Measurements from ENCODE around the gene IGBP1.
"Not testable (repeated sequence)": the region's sequence is repeated elsewhere in the genome, so short reads cannot be mapped to it uniquely, and the experiment has no call there.

The IGBP1 gene

DNA sequence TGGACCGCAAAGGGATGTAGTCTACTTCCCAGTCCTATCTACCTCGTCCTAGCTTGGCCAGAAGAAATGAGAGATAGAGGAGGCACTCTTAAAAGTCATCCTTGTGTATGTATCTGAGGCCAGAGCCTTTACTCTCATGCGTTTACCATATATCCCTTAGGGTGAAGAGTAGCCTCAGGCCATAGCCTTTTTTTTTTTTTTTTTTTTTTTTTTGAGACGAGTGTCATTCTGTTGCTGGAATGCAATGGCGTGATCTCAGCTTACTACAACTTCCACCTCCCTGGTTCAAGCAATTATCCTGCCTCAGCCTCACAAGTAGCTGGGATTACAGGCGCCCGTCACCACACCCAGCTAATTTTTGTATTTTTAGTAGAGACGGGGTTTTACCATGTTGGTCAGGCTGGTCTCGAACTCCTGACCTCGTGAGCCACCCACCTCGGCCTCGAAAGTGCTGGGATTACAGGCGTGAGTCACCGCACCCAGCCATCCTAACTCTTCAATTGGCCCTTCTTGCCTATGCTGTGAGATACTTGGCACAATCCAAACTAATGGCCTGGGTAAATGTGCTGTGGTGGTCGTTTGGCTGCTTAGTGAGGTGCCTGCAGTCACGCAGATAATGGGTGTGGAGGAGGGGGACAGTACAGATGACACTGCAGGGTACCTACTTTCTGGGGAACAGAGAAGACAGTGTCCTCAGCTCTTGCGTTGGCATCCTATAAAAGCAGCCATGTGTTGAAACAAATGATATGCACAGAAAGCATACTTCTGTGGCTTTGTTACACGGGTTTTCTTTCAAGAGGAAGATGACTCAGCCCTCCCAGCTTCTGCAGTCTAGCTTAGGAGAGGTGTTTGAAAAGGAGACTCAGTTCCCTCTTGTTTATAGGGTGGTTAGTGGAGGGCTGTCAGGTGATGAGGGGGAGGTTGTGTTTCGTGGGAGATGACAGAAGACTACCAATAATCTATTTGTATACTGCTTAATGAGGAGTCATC lies 33.6 kb downstream of the IGBP1 start:
- peak; percentile 78 for DNase-seq (ENCODE audit: low read depth)

DNA sequence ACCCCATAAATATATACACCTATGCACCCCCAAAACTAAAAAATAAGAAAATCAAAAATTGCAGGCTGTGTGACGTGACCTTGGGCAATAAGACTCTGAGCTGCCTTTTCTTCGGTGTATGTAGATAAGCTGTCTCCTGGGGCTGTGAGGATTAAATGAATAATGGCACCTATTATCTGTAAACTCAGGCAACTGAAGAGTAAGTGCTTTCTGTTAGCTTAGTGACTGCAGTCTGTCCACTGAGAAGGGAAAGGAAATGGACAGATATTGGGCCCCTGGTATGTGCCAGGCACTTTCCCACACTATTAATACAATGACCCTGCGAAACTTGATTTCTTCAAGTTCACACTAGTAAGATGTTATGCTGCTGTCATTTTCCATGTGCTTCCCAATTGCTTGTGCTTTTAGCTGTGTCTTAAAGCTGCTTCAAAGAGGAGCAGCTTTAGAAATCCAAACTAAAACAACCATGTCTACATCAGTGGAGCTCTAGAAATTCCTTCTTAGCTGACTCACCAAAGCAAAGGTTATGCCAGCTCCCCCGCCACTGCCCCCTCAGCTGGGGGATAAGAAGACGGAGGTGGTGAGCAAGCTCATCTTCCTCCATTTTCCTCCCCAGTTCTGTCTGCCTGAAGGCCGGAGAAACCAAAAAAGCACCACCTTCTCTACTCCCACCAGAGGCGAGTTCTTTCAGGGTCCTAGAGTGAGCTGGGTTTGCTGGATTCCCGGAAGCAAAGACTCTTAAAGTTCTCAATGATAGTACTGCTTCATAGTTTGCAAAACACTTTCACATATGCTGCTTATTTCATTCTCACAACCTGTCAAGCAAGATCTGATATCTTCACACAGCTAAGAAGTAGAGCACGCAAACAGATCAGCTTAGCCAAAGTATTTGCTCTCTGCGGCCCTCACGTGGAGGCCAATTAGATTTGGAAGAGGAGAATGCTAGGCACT lies 35.3 kb downstream of the IGBP1 start:
- peak; percentile 77 for DNase-seq (ENCODE audit: low read depth)

DNA sequence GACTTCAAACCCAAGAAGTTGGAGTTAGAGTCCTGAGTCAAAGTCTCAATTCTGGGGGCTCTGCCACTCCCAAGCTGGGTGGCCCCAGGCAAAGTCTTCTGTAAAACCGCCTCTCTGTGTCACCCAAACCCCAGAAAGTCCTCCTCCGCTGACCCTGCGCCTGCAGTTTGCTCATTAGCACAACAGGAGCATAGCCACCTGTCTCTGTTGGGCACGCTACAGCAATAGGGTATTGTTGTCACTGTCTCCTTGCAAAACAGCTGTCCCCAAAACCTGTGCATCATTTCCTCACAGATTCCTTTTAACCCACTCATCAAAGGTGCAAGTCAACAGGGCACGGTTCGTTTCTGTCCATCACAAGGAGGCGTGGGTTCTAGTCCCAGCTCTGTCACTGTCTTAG lies 36.0 kb downstream of the IGBP1 start:
- DNase-seq (ENCODE audit: low read depth), result no peak

- peak; percentile 23 for DNase-seq (ENCODE audit: low read depth)
Measured at GRCh38 chrX:70171624-70172023, 38.4 kb downstream of the IGBP1 start.

DNA sequence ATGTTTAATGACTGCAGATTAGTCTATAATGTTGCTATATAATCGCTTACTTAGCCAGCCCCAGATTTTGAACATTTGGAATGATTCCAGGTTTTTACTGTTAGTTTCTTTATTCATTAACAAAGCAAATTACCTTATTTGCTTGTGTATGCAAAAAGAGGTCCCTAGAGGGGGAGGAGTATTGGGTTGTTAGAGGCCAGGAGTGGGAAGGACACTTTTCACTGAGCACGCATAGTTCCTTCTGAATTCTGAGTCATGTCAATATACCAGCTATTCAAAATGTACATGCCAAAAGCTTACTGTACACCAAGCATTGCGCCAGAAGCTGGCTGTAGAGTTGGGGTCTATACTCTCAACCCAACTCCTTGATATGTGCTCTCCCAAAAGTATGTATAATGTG lies 39.0 kb downstream of the IGBP1 start:
- DNase-seq (ENCODE audit: low read depth), result peak; percentile 23

GRCh38 chrX:70172964-70173363 lies 39.7 kb downstream of the IGBP1 start:
- no peak for DNase-seq (ENCODE audit: low read depth)

GRCh38 chrX:70174754-70175153 lies 41.5 kb downstream of the IGBP1 start:
- DNase-seq (ENCODE audit: low read depth), result no peak

DNA sequence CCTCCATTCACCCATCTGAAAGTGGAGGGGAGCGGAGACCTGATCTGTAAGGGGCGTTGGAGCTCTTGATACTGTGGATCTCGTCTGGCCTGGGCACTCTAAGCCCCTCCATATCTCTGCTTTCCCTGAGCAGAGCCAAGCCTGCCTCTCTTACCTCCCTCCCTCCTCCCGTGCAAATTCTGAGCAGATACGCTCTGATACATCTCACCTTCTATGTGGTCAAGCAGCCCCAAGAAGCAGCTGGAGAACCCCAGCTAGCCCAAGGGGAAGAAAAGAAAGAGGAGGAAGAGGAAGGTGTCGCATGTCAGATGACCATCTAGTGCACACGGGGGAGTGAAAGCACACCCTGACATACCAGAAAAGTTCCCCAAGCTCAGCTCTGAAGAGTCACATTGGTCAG lies 42.1 kb downstream of the IGBP1 start:
- no peak for DNase-seq (ENCODE audit: low read depth)

DNA sequence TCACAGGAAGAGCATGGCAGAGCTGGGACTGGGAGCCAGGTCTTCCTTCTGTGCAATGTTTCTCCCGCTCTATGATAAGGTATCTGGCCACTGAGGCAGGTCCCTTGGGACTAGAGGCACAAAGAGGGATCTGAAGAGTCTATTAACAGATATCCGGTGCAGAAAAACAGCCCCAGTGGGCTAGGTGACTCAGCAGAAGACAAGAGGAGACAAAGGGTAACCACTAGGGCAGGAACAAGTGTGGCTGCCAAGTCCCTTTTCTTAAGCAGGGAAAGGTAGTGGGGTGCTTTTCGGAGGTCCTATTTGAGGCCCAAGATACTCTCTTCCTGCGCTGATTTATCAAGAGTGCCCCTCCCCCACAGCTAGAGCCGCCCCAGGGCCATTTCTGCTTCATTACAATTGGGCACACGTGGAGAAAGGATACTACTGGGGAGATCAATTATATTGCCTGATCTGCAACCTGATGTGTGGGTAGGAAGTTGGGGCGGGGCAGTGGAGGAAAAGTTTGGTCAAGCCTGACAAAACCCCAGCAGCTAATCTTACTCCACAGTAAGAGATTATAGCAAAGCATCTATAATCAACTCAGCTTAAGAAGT lies 43.8 kb downstream of the IGBP1 start, which contains the start of gene DGAT2L6:
TSS of gene DGAT2L6 (plus strand) at position 546 of the 596 bp plus-strand sequence. CDS start 100 bp downstream, outside the sequence.
- no peak for DNase-seq (ENCODE audit: low read depth)

DNA sequence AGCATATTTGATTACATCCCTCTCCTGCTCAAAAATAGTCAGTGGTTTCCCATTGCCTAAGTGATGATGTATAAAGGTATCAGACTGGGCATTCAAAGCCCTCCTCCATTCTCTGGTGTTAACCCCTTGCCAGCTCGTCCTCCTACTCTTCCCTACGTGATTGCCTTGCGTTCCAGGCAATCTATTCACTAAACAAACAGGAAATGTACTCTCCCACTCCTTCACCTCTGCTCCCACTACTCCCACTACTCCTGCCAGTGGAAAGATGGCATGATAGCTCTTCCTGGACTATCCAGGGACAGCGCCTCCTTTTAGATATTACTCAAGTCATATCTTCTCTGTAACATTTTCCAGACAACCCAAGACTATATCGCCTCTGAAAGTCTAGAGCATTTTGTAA lies 49.8 kb downstream of the IGBP1 start:
- no peak for DNase-seq (ENCODE audit: low read depth)

- DNase-seq (ENCODE audit: low read depth), result no peak
Measured at GRCh38 chrX:70190225-70190624, 57.0 kb downstream of the IGBP1 start.

DNA sequence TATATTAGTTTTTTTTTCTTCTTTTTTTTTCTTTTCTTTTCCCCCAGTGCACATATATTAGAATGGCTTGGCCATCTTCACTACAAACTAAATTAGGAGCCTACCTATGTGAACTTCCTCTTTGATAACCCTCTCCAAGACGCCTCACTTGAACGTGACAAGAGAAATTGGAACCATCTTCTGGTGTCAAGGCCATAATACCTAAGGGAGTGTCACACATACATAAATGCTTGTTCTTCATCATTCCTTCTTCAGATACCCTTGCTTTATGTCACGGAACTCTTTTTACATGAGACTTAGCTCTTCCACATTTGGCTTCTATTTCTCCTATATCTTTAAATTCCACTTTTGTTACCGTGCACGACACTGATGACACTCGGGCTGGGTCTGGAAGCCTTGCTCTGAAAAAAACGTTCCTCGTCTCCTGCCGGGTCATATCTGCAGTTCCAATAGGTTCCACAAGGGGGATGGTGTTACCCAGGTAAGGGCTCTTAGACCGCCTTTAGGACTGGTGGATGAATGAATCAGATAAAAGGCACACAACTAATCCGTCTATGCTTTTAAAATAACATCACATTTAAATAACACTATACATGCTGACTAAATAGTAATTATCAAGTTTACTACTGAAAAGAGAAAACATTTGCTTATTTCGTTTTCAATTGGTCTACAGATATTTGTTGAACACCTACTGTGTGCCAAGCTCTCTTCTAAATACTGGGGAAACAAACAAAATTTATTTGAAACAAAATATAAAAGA lies 63.9 kb downstream of the IGBP1 start:
- peak; percentile 75 for DNase-seq (ENCODE audit: low read depth)

- DNase-seq (ENCODE audit: low read depth), result no peak
Measured at GRCh38 chrX:70201732-70202131, 68.5 kb downstream of the IGBP1 start.

- no peak for DNase-seq (ENCODE audit: low read depth)
Measured at GRCh38 chrX:70208479-70208878, 75.2 kb downstream of the IGBP1 start.

- not testable (repeated sequence) for DNase-seq (ENCODE audit: low read depth)
Measured at GRCh38 chrX:70209570-70209969, 76.3 kb downstream of the IGBP1 start.

All from ELR (cell line).